Lower leg skin (tissue), 3 donors: ENCODE results near the gene ERAP2.

Experiments used
- POLR2A ChIP-seq, 2 donors: fragments of 450-650 bp; IDR thresholded peaks; one replicate each; pipeline ENCODE4 v1.6.1; 2016 to 2017; ENCODE audit warnings: antibody characterized with exemption in 2 of 2, mild to moderate bottlenecking in 1 of 2, moderate library complexity in 1 of 2
- TF ChIP-seq, protein P1 (sequence below), 3 donors: fragments of 450-650 bp; IDR thresholded peaks; one replicate each; pipeline ENCODE4 v1.5.1; 2016; ENCODE audit warnings: antibody characterized with exemption in 3 of 3, mild to moderate bottlenecking in 3 of 3, moderate library complexity in 2 of 3

- TF ChIP-seq POLR2A (IDR thresholded peaks at IDR 0.05), result no peak
- TF ChIP-seq, protein P1, sequence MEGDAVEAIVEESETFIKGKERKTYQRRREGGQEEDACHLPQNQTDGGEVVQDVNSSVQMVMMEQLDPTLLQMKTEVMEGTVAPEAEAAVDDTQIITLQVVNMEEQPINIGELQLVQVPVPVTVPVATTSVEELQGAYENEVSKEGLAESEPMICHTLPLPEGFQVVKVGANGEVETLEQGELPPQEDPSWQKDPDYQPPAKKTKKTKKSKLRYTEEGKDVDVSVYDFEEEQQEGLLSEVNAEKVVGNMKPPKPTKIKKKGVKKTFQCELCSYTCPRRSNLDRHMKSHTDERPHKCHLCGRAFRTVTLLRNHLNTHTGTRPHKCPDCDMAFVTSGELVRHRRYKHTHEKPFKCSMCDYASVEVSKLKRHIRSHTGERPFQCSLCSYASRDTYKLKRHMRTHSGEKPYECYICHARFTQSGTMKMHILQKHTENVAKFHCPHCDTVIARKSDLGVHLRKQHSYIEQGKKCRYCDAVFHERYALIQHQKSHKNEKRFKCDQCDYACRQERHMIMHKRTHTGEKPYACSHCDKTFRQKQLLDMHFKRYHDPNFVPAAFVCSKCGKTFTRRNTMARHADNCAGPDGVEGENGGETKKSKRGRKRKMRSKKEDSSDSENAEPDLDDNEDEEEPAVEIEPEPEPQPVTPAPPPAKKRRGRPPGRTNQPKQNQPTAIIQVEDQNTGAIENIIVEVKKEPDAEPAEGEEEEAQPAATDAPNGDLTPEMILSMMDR (IDR thresholded peaks at IDR 0.05), result no peak
Measured at GRCh38 chr5:96968074-96968473, 91.8 kb downstream of the ERAP2 start.
